WTC11 (cell line): ENCODE data around the gene AK5.

Experiments
- CREM ChIP-seq: sonication (generic); formaldehyde crosslinking; IDR thresholded peaks from 2 replicates; pipeline ENCODE4 v1.8.1; 2022; ENCODE audit warnings: mild to moderate bottlenecking, missing genetic modification reagents, moderate library complexity
- ETV6 ChIP-seq: sonication (generic); formaldehyde crosslinking; IDR thresholded peaks from 2 replicates; pipeline ENCODE4 v1.8.1; 2022; ENCODE audit warnings: mild to moderate bottlenecking, missing genetic modification reagents
- MXD4 ChIP-seq: fragments of 250-450 bp; sonication (Bioruptor Pico); IDR thresholded peaks from 2 replicates; pipeline ENCODE4 v1.8.0; 2021; ENCODE audit warnings: mild to moderate bottlenecking, moderate library complexity, borderline replicate concordance
- NR1H2 ChIP-seq: sonication (generic); formaldehyde crosslinking; IDR thresholded peaks from 2 replicates; pipeline ENCODE4 v1.9.0; 2021; ENCODE audit warnings: mild to moderate bottlenecking, moderate library complexity, missing genetic modification reagents
- NR2C2 ChIP-seq: sonication (generic); formaldehyde crosslinking; IDR thresholded peaks from 2 replicates; pipeline ENCODE4 v1.8.0; 2022; ENCODE audit warnings: mild to moderate bottlenecking, missing genetic modification reagents
- RORB ChIP-seq: fragments of 250-450 bp; sonication (Bioruptor Pico); IDR thresholded peaks from 2 replicates; pipeline ENCODE4 v1.9.0; 2021; ENCODE audit warnings: mild to moderate bottlenecking
- SOX15 ChIP-seq: fragments of 250-450 bp; sonication (Bioruptor Pico); IDR thresholded peaks from 2 replicates; pipeline ENCODE4 v1.9.0; 2021; ENCODE audit warnings: mild to moderate bottlenecking
- ZNF416 ChIP-seq: fragments of 250-450 bp; sonication (Bioruptor Pico); IDR thresholded peaks from 2 replicates; pipeline ENCODE4 v1.9.0; 2021; ENCODE audit warnings: mild to moderate bottlenecking, inconsistent platforms
- TF ChIP-seq, protein P1 (sequence below): fragments of 200-600 bp; IDR thresholded peaks from 2 replicates; pipeline ENCODE4 v1.8.0; 2022; ENCODE audit warnings: antibody characterized with exemption
- TF ChIP-seq, protein P2 (sequence below): sonication (generic); formaldehyde crosslinking; IDR thresholded peaks from 2 replicates; pipeline ENCODE4 v1.8.1; 2023; ENCODE audit warnings: mild to moderate bottlenecking, missing genetic modification reagents, moderate library complexity
- TF ChIP-seq, protein P3 (sequence below): sonication (generic); formaldehyde crosslinking; IDR thresholded peaks from 2 replicates; pipeline ENCODE4 v1.8.0; 2023; ENCODE audit warnings: missing genetic modification reagents

DNA sequence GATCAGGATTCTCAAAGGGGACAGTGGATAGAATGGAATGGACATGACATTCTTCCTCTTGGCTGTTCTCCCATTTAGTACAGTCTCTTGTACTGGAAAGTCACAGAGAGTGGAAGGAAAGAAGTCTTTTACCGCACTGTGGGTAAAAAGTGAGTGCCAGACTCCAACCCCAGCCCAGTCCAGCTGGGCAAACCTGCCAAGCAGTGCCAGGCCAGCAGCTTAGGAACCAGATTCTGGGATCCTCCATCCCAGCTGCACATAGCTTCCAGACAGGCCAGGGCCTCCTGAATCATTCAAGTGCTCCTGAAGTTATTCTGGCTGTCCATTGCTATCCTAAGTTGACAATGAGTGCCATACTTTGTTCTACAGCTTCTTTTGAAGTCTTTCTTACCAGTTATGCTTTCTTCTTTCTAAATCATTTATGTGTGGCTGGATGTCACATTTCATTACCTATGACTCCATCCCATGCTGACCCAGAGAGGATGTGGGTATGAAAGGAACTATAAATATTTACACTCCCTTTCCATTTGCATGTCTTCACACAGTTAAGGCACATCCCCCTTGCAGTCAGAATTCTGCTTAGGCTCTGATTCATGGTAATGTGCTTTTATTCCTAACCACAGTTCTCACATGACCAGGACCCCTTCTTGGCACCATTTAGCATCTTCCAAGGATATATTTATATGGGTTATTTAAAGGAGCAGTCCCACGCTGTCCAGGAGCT, 88.9 kb downstream of the AK5 start:
- TF ChIP-seq SOX15 (CRISPR knock-in tag), result no peak
- no peak for TF ChIP-seq NR1H2 (CRISPR knock-in tag)
- TF ChIP-seq RORB (CRISPR knock-in tag), result no peak
- TF ChIP-seq, protein P1, sequence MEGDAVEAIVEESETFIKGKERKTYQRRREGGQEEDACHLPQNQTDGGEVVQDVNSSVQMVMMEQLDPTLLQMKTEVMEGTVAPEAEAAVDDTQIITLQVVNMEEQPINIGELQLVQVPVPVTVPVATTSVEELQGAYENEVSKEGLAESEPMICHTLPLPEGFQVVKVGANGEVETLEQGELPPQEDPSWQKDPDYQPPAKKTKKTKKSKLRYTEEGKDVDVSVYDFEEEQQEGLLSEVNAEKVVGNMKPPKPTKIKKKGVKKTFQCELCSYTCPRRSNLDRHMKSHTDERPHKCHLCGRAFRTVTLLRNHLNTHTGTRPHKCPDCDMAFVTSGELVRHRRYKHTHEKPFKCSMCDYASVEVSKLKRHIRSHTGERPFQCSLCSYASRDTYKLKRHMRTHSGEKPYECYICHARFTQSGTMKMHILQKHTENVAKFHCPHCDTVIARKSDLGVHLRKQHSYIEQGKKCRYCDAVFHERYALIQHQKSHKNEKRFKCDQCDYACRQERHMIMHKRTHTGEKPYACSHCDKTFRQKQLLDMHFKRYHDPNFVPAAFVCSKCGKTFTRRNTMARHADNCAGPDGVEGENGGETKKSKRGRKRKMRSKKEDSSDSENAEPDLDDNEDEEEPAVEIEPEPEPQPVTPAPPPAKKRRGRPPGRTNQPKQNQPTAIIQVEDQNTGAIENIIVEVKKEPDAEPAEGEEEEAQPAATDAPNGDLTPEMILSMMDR, result no peak
- TF ChIP-seq, protein P2, sequence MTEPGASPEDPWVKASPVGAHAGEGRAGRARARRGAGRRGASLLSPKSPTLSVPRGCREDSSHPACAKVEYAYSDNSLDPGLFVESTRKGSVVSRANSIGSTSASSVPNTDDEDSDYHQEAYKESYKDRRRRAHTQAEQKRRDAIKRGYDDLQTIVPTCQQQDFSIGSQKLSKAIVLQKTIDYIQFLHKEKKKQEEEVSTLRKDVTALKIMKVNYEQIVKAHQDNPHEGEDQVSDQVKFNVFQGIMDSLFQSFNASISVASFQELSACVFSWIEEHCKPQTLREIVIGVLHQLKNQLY (CRISPR knock-in tag), result no peak
- no peak for TF ChIP-seq NR2C2 (CRISPR knock-in tag)
- no peak for TF ChIP-seq ZNF416 (CRISPR knock-in tag)
- TF ChIP-seq ETV6, result no peak
- TF ChIP-seq, protein P3, sequence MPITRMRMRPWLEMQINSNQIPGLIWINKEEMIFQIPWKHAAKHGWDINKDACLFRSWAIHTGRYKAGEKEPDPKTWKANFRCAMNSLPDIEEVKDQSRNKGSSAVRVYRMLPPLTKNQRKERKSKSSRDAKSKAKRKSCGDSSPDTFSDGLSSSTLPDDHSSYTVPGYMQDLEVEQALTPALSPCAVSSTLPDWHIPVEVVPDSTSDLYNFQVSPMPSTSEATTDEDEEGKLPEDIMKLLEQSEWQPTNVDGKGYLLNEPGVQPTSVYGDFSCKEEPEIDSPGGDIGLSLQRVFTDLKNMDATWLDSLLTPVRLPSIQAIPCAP (CRISPR knock-in tag), result no peak
- TF ChIP-seq MXD4 (CRISPR knock-in tag), result no peak
- TF ChIP-seq CREM (CRISPR knock-in tag), result no peak
